HG03196 (cell line): ENCODE results near the gene LPCAT1.
"Not testable (repeated sequence)": the region's sequence is repeated elsewhere in the genome, so short reads cannot be mapped to it uniquely, and the experiment has no call there.

Experiments
- ATAC-seq: cut with Tn5 transposase; IDR thresholded peaks from one replicate; pipeline ENCODE4 v1.9.1; 2021; ENCODE audit not compliant: unreplicated experiment

LPCAT1 gene

GRCh38 chr5:1509346-1510085 lies 14.2 kb downstream of the LPCAT1 start:
- ATAC-seq, result no peak

- no peak for ATAC-seq
Measured at GRCh38 chr5:1508659-1509290, 15.0 kb downstream of the LPCAT1 start.

- ATAC-seq, result no peak
Measured at GRCh38 chr5:1507961-1508658, 15.7 kb downstream of the LPCAT1 start.

- ATAC-seq, result no peak
Measured at GRCh38 chr5:1507457-1507856, 16.3 kb downstream of the LPCAT1 start.

GRCh38 chr5:1507014-1507375 lies 16.8 kb downstream of the LPCAT1 start:
- no peak for ATAC-seq

- ATAC-seq, result no peak
Measured at GRCh38 chr5:1506242-1507013, 17.3 kb downstream of the LPCAT1 start.

- ATAC-seq, result no peak
Measured at GRCh38 chr5:1505506-1506241, 18.1 kb downstream of the LPCAT1 start.

- not testable (repeated sequence) for ATAC-seq
Measured at GRCh38 chr5:1505089-1505488, 18.7 kb downstream of the LPCAT1 start.

- ATAC-seq, result no peak
Measured at GRCh38 chr5:1504617-1505016, 19.1 kb downstream of the LPCAT1 start.

- no peak for ATAC-seq
Measured at GRCh38 chr5:1504069-1504595, 19.6 kb downstream of the LPCAT1 start.

- ATAC-seq, result no peak
Measured at GRCh38 chr5:1503241-1504068, 20.3 kb downstream of the LPCAT1 start.

GRCh38 chr5:1502737-1503120 lies 21.0 kb downstream of the LPCAT1 start:
- no peak for ATAC-seq

GRCh38 chr5:1502046-1502736 lies 21.6 kb downstream of the LPCAT1 start:
- ATAC-seq, result no peak

GRCh38 chr5:1501372-1502045 lies 22.3 kb downstream of the LPCAT1 start:
- ATAC-seq, result no peak

GRCh38 chr5:1500411-1501091 lies 23.2 kb downstream of the LPCAT1 start:
- ATAC-seq, result no peak

GRCh38 chr5:1499851-1500250 lies 23.9 kb downstream of the LPCAT1 start:
- ATAC-seq, result no peak

GRCh38 chr5:1498623-1499416 lies 24.9 kb downstream of the LPCAT1 start:
- peak; percentile 40 for ATAC-seq
